Sciatic nerve (tissue), 2 donors: ENCODE results near the gene AXL. TPM values are rescaled to one million over a fixed set of nuclear protein-coding genes. Genes with fewer than 3 reads are reported as not detected.
"Not testable (repeated sequence)": the region's sequence is repeated elsewhere in the genome, so short reads cannot be mapped to it uniquely, and the experiment has no call there.

Source experiments
- ATAC-seq: fragments of 200-7000 bp; cut with Tn5 transposase; one replicate; pipeline ENCODE4 v1.9.1; 2020; ENCODE audit warnings: mild to moderate bottlenecking, moderate library complexity
- DNase-seq: peaks from one replicate; pipeline ENCODE4 v3.0.0-alpha.2; 2020; ENCODE audit warnings: low spot score
- intact Hi-C: fragments of 100-400 bp; cut with DNase I; formaldehyde crosslinking; loops from one replicate; pipeline ENCODE4 v1.14.2; 2022
- total RNA-seq: library from RNA; stranded (reverse); fragmentation: NEBNext Ultra II Directional; extraction: Animal tissue kit (Norgen Biotek cat#: 25700); gene quantifications from one replicate; pipeline ENCODE4 v1.2.1, GENCODE V29; 2021
- donor health status: DM: no; HTN: no; CAD: no.
- donor health status: DM: no; HTN: no; CAD: no.

Gene AXL
- total RNA-seq, 1 donor from 2014 or later = 65.8 TPM

DNA sequence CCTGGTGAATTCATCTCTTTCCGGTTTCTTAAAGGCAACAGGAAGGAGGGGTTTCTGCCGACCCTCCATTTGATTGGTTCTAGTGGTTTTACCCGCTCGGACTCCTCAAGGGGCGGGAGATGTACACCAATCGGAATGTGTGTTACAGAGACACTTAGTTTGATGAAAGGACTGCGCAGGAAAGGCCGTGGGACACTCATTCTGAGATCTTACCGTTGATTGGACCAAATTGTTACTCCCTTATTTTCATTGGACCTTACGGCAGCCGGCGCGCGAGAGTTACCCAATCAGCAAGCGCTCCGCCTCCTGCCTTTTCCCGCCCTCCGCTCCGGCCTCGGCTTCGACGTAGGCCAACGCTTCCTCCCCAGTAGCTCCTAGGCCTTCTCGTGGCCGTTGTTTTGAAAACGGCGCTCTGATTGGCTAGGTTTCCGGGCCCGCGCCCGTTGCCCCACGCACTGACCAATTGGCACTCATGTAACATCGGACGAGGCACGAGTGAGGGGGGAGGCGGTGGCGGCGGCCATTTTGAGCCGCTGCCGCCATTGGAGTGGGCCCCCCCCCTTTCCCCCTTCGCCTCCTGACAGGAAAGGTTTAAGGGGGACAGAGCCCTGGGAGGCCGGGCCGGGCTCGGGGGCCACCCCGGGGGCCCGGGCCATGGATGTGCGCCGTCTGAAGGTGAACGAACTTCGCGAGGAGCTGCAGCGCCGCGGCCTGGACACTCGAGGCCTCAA lies 45.0 kb downstream of the AXL start, which contains the start of gene HNRNPUL1:
HNRNPUL1 (plus strand) TSS at position 523 of the 731 bp plus-strand sequence; CDS start at position 655, 132 bp downstream.
- intact Hi-C loops = no loop called here
- peak; percentile 91 for ATAC-seq

GRCh38 chr19:41264581-41265394 lies 45.8 kb downstream of the AXL start:
- intact Hi-C loops = no loop called here
- peak; percentile 77 for DNase-seq
- no peak for ATAC-seq

More for the DNA sequence above, 45.0 kb downstream of the AXL start, which contains the start of gene HNRNPUL1:
- DNase-seq = peak; percentile 99

GRCh38 chr19:41265395-41266153 lies 46.6 kb downstream of the AXL start:
- ATAC-seq (no peak), DNase-seq (no peak)
- intact Hi-C loops = no loop called here

DNA sequence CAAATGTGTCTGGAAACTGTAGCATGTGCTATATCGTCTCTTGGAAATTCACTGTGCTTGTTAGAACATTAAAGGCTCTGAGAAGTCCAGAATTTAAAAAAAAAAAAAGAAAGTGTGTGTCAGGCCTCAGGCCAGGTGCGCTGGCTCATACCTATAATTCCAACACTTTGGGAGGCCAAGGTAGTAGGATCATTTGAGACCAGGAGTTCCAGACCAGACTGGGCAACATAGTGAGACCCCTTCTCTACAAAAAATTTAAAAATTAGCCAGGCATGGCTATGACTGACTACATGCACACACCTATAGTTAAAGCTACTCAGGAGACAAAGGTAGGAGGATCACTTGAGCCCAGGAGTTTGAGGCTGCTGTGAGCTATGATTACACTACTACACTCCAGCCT lies 50.0 kb downstream of the AXL start:
- no peak for ATAC-seq

DNA sequence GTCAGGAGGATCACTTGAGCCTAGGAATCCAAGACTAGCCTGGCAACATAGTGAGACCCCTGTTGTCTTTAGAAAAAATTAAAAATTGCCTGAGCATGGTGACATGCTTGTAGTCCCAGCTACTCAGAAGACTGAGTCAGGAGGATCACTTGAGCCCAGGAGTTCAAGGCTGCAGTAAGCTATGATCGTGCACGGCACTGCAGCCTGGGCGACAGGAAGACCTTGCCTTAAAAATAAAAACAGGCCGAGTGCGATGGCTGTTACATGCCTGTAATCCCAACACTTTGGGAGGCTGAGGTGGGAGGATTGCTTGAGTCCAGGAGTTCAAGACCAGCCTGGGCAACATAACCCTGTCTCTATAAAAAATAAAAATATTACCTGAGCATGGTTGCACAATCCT lies 50.5 kb downstream of the AXL start:
- intact Hi-C loops = no loop called here
- ATAC-seq = no peak

More for the DNA sequence above, 50.0 kb downstream of the AXL start:
- intact Hi-C loops = no loop called here
- no peak for DNase-seq

GRCh38 chr19:41273076-41273475 lies 54.1 kb downstream of the AXL start:
- ATAC-seq (no peak), DNase-seq (no peak)
- intact Hi-C loops = no loop called here

More for the DNA sequence above, 50.5 kb downstream of the AXL start:
- no peak for DNase-seq

GRCh38 chr19:41274802-41275201 lies 55.8 kb downstream of the AXL start:
- no peak for ATAC-seq
- intact Hi-C loops = no loop called here

DNA sequence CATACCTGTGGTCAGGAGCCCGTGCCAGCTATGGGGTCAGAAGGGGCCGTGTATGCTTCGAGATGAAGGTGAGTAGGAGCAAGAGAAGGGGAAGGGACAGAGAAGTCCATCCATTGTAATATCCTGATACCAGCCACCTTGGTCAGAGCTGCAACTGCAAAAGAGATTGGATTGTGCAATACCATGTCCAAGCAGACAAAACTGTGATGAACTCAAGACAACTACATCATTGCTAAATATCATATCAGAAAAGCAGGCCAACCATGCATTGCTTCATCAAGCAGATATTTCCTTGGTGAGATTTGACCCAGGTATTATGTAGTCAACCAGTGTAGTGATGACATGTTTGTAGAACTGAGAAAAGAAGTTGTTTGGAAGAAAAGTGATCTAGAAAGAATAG lies 57.2 kb downstream of the AXL start:
- no peak for DNase-seq
- no peak for ATAC-seq
- intact Hi-C loops = no loop called here

More at GRCh38 chr19:41274802-41275201, 55.8 kb downstream of the AXL start:
- no peak for DNase-seq

GRCh38 chr19:41278478-41278877 lies 59.5 kb downstream of the AXL start:
- ATAC-seq (no peak), DNase-seq (no peak)
- intact Hi-C loops = no loop called here

- intact Hi-C loops = loop anchor here (10.0 kb wide), 1 partner anchor 586 kb away; the partner anchor contains the start of gene CD79A
- no peak for ATAC-seq
Measured at GRCh38 chr19:41288673-41289530, 69.9 kb downstream of the AXL start.

GRCh38 chr19:41289814-41290213 lies 70.8 kb downstream of the AXL start:
- not testable (repeated sequence) for DNase-seq, ATAC-seq
- intact Hi-C loops = loop anchor here (10.0 kb wide), 1 partner anchor 585 kb away; the partner anchor contains the start of gene CD79A

More at GRCh38 chr19:41288673-41289530, 69.9 kb downstream of the AXL start:
- no peak for DNase-seq

- intact Hi-C loops = no loop called here
- ATAC-seq (no peak), DNase-seq (no peak)
Measured at GRCh38 chr19:41294393-41294792, 75.4 kb downstream of the AXL start.

DNA sequence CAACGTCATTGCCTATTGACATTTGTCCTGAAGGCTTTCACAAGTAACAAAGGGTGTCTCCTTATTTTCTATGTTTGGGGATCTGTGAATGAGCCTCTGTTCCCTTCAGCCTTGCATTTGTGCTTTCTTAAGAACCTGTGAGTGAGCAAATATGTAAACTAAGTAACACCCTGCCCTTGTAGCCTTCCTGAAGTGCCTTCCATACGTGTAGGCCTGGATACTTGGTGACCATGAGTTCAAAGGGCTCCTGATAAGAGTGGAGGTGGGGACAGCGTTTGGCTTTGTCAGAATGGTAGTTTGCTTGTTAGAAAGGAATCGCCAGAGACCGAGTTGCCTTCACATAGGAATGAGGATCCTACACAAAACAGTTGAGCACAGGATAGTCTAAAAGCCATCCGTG lies 76.5 kb downstream of the AXL start:
- intact Hi-C loops = no loop called here
- DNase-seq = no peak
- no peak for ATAC-seq

- ATAC-seq (no peak), DNase-seq (no peak)
- intact Hi-C loops = no loop called here
Measured at GRCh38 chr19:41296433-41296871, 77.4 kb downstream of the AXL start.

- intact Hi-C loops = no loop called here
- peak; percentile 4 for ATAC-seq
Measured at GRCh38 chr19:41297628-41298347, 78.8 kb downstream of the AXL start.

DNA sequence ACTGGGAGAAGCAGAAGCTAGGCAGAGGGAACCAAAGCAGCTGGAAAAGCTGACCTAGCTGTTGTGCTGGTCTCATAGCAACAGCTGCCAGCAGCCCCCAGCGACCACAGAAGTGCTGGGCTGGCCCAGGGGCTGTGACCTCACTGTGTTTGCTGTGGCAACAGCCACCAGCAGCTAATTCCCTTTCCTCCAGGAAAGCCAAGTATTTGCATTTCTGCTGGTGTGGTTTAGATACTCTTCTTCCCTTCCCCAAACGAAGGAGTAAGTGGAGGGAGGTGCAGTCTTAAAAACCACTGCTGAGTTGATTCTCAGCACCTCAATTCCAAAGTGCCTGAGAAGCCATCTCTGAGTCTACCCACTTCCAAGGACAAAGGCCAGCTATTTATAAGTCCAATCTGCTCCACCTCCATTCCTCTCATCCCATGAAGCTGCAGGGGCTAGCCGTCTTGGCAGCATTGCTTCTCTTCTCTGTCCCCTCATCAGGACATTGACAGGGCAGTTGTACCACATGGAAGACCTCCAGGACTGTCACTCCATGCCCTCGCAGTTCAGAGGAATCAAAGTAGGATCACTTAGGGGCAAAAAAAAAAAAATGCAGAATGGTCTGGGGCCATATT lies 79.4 kb downstream of the AXL start:
- DNase-seq (peak; percentile 77), ATAC-seq (peak; percentile 93)
- intact Hi-C loops = no loop called here

More at GRCh38 chr19:41297628-41298347, 78.8 kb downstream of the AXL start:
- DNase-seq = no peak
